Measurements from ENCODE around the gene ELMO1. TPM values are rescaled to one million over a fixed set of nuclear protein-coding genes. Genes with fewer than 3 reads are reported as not detected.

ELMO1 gene
- total RNA-seq, 1 donor from 2014 or later: 68.1 TPM

GRCh38 chr7:36916619-36917018, 532.0 kb downstream of the ELMO1 start:
- DNase-seq (ENCODE audit: low spot score in 2 of 2) (no peak), FAIRE-seq (no peak)

- FAIRE-seq: no peak
- DNase-seq (ENCODE audit: low spot score in 2 of 2): no peak
These were observed 532.5 kb downstream of the ELMO1 start for GRCh38 chr7:36916116-36916515.

GRCh38 chr7:36911788-36912187, 536.9 kb downstream of the ELMO1 start:
- DNase-seq (ENCODE audit: low spot score in 2 of 2) (no peak), FAIRE-seq (no peak)

- no peak for DNase-seq (ENCODE audit: low spot score in 2 of 2)
- FAIRE-seq: no peak
These were observed 537.8 kb downstream of the ELMO1 start for GRCh38 chr7:36910859-36911258.

- FAIRE-seq (no peak), DNase-seq (ENCODE audit: low spot score in 2 of 2) (no peak)
These were observed 538.3 kb downstream of the ELMO1 start for GRCh38 chr7:36910401-36910800.

GRCh38 chr7:36906956-36907635, 541.6 kb downstream of the ELMO1 start:
- DNase-seq (ENCODE audit: low spot score in 2 of 2): no peak
- no peak for FAIRE-seq

- no peak for FAIRE-seq
- DNase-seq (ENCODE audit: low spot score in 2 of 2): no peak
These were observed 542.2 kb downstream of the ELMO1 start for GRCh38 chr7:36906448-36906847.

- DNase-seq (ENCODE audit: low spot score in 2 of 2) (no peak), FAIRE-seq (no peak)
These were observed 542.8 kb downstream of the ELMO1 start for GRCh38 chr7:36905841-36906240.

- DNase-seq (ENCODE audit: low spot score in 2 of 2) (no peak), FAIRE-seq (no peak)
These were observed 543.9 kb downstream of the ELMO1 start for GRCh38 chr7:36904802-36905201.

- FAIRE-seq: no peak
These were observed 544.6 kb downstream of the ELMO1 start for GRCh38 chr7:36904101-36904500.

GRCh38 chr7:36900988-36901710, 547.5 kb downstream of the ELMO1 start:
- FAIRE-seq: no peak

More at GRCh38 chr7:36904101-36904500, 544.6 kb downstream of the ELMO1 start:
- no peak for DNase-seq (ENCODE audit: low spot score in 2 of 2)

GRCh38 chr7:36898186-36898585, 550.5 kb downstream of the ELMO1 start:
- DNase-seq (ENCODE audit: low spot score in 2 of 2) (no peak), FAIRE-seq (no peak)

More at GRCh38 chr7:36900988-36901710, 547.5 kb downstream of the ELMO1 start:
- DNase-seq (ENCODE audit: low spot score in 2 of 2): no peak

- no peak for FAIRE-seq
- DNase-seq (ENCODE audit: low spot score in 2 of 2): no peak
These were observed 551.6 kb downstream of the ELMO1 start for GRCh38 chr7:36896956-36897590.

GRCh38 chr7:36896418-36896817, 552.2 kb downstream of the ELMO1 start:
- FAIRE-seq (no peak), DNase-seq (ENCODE audit: low spot score in 2 of 2) (no peak)

GRCh38 chr7:36895192-36895591, 553.5 kb downstream of the ELMO1 start:
- FAIRE-seq: no peak
- DNase-seq (ENCODE audit: low spot score in 2 of 2): no peak

- no peak for DNase-seq (ENCODE audit: low spot score in 2 of 2)
- no peak for FAIRE-seq
These were observed 554.5 kb downstream of the ELMO1 start for GRCh38 chr7:36894190-36894589.

GRCh38 chr7:36889182-36889581, 559.5 kb downstream of the ELMO1 start:
- no peak for FAIRE-seq
- DNase-seq (ENCODE audit: low spot score in 2 of 2): no peak

GRCh38 chr7:36887969-36888368, 560.7 kb downstream of the ELMO1 start:
- FAIRE-seq: no peak
- no peak for DNase-seq (ENCODE audit: low spot score in 2 of 2)

GRCh38 chr7:36887233-36887632, 561.4 kb downstream of the ELMO1 start:
- DNase-seq (ENCODE audit: low spot score in 2 of 2) (no peak), FAIRE-seq (no peak)

GRCh38 chr7:36884910-36885309, 563.8 kb downstream of the ELMO1 start:
- no peak for DNase-seq (ENCODE audit: low spot score in 2 of 2)
- no peak for FAIRE-seq

GRCh38 chr7:36884351-36884750, 564.3 kb downstream of the ELMO1 start:
- DNase-seq (ENCODE audit: low spot score in 2 of 2) (no peak), FAIRE-seq (no peak)

All from frontal cortex (tissue), 4 donors.